Smooth muscle cell of the pulmonary artery (primary cell): ENCODE data around the gene DMRTA1. TPM values are rescaled to one million over a fixed set of nuclear protein-coding genes. Genes with fewer than 3 reads are reported as not detected.

Source experiments
- total RNA-seq: library from RNA; depleted of rRNA; stranded (reverse); fragments of >200 nt; gene quantifications from 2 replicates; pipeline ENCODE4 v1.2.3, GENCODE V29; 2014

Gene DMRTA1, protein sequence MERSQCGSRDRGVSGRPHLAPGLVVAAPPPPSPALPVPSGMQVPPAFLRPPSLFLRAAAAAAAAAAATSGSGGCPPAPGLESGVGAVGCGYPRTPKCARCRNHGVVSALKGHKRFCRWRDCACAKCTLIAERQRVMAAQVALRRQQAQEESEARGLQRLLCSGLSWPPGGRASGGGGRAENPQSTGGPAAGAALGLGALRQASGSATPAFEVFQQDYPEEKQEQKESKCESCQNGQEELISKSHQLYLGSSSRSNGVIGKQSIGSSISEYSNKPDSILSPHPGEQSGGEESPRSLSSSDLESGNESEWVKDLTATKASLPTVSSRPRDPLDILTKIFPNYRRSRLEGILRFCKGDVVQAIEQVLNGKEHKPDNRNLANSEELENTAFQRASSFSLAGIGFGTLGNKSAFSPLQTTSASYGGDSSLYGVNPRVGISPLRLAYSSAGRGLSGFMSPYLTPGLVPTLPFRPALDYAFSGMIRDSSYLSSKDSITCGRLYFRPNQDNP
- 0.13 and 0.66 TPM in 2 replicates for total RNA-seq

DNA sequence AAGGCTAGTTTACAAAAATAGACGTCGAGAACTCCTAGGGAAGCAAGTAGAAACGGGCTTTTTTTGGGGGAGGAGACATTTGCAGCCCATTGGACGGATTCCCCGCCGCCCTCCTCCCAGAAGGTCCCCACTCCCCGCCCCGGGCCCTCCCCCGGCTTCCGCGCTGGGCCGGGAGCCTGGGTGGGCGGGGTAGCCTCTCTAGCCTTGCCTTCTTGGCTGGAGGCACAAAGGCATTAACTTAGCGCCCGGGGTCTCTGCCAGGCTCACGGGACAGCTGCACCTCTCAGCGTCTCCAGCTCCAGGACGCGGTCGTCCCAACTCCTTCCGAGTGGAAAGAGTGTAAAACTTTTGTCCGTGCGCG, at the start of gene DMRTA1:
TSS of gene DMRTA1 (plus strand) at position 236 of the 361 bp plus-strand sequence. CDS start 242 bp downstream, outside the sequence.

